Measurements from ENCODE around the gene IDNK.

The IDNK gene

DNA sequence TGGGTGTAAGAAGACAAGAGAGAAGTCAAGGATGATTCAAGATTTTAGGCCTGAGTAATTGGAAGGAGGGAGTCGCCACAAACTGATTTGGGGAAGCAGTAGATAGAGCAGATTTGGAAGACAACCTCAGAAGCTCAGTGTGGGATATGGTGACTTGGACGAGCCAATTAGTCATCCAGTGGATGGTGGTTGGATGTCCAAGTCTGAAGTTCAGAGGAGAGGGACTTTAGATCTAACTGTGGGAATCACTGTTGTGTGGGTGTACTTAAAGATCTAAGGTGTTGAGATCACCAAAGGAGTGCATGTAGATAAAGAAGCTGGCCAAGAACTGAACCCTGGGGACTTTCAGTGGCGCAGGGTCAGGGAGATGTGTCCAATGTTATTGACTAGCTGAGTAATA lies 2.2 kb downstream of the IDNK start:
- 0 out of 2 replicates have a peak, but pooled peaks cover 3% of the 10 kb centered on the region for H3K79me2 ChIP-seq (ENCODE audit: low read length)
- peaks cover 12% of the 10 kb centered on the region for H3F3A ChIP-seq (ENCODE audit: insufficient read depth, low read length)
- peaks cover 9% of the 10 kb centered on the region for H3K4me1 ChIP-seq (ENCODE audit: low read length)
- H3K4me2 ChIP-seq (ENCODE audit: low read depth, low read length), result no peak overlapping the region
- H3K4me3 ChIP-seq (ENCODE audit: low read length), result no peak overlapping the region
- no peak overlapping the region for H3K9ac ChIP-seq (ENCODE audit: low read length)
- H3K9me2 ChIP-seq (replicated peaks; ENCODE audit: insufficient read depth, low read length), result no peaks in the 10 kb centered on the region
- no peak for DNase-seq
- no peaks in the 10 kb centered on the region for H4K20me1 ChIP-seq (ENCODE audit: insufficient read depth, low read length)
- TF ChIP-seq, protein P1, sequence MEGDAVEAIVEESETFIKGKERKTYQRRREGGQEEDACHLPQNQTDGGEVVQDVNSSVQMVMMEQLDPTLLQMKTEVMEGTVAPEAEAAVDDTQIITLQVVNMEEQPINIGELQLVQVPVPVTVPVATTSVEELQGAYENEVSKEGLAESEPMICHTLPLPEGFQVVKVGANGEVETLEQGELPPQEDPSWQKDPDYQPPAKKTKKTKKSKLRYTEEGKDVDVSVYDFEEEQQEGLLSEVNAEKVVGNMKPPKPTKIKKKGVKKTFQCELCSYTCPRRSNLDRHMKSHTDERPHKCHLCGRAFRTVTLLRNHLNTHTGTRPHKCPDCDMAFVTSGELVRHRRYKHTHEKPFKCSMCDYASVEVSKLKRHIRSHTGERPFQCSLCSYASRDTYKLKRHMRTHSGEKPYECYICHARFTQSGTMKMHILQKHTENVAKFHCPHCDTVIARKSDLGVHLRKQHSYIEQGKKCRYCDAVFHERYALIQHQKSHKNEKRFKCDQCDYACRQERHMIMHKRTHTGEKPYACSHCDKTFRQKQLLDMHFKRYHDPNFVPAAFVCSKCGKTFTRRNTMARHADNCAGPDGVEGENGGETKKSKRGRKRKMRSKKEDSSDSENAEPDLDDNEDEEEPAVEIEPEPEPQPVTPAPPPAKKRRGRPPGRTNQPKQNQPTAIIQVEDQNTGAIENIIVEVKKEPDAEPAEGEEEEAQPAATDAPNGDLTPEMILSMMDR (IDR thresholded peaks at IDR 0.05; ENCODE audit: low read length), result no peak
- TF ChIP-seq EZH2 (optimal IDR thresholded peaks at IDR 0.05; ENCODE audit: low read depth, low read length) (no peak), EZH2phosphoT487 (IDR thresholded peaks at IDR 0.05; ENCODE audit: low read length) (no peak)
- no peaks in the 10 kb centered on the region for H3K27me3 ChIP-seq (replicated peaks; ENCODE audit: insufficient read depth, low read length)
- no peak overlapping the region for H3K27ac ChIP-seq (ENCODE audit: low read length)
- no peaks in the 10 kb centered on the region for H3K9me3 ChIP-seq (replicated peaks; ENCODE audit: insufficient read depth, low read length)
- no peaks in the 10 kb centered on the region for H3K36me3 ChIP-seq (replicated peaks; ENCODE audit: insufficient read depth, low read length)
- H2AFZ ChIP-seq (ENCODE audit: low read length), result no peak overlapping the region

DNA sequence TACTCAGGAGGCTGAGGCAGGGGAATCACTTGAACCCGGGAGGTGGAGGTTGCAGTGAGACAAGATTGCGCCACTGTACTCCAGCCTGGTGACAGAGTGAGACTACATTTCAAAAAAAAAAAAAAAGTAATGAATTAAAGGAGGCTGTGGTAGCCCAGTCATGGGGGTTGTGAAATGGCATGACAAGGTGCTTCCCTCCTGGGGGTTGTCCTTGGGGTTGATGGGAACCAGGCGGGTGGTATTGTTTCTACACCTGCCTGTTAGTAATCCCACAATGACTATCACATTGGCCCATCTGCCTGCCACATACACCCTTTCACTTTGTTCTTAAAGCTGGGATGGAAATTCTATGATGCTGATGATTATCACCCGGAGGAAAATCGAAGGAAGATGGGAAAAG lies 5.6 kb downstream of the IDNK start:
- Histone ChIP-seq H3K4me1 (ENCODE audit: low read length) (peaks cover 9% of the 10 kb centered on the region), H3K27me3 (replicated peaks; ENCODE audit: insufficient read depth, low read length) (no peaks in the 10 kb centered on the region), H3K4me2 (ENCODE audit: low read depth, low read length) (no peak overlapping the region), H2AFZ (ENCODE audit: low read length) (no peak overlapping the region), H3K27ac (ENCODE audit: low read length) (no peak overlapping the region), H3K9me2 (replicated peaks; ENCODE audit: insufficient read depth, low read length) (no peaks in the 10 kb centered on the region), H3K9me3 (replicated peaks; ENCODE audit: insufficient read depth, low read length) (no peaks in the 10 kb centered on the region), H3K4me3 (ENCODE audit: low read length) (no peak overlapping the region), H3F3A (ENCODE audit: insufficient read depth, low read length) (peaks cover 9% of the 10 kb centered on the region), H3K9ac (ENCODE audit: low read length) (no peak overlapping the region), H3K36me3 (replicated peaks; ENCODE audit: insufficient read depth, low read length) (no peaks in the 10 kb centered on the region), H3K79me2 (ENCODE audit: low read length) (0 out of 2 replicates have a peak, but pooled peaks cover 3% of the 10 kb centered on the region), H4K20me1 (ENCODE audit: insufficient read depth, low read length) (no peaks in the 10 kb centered on the region)
- DNase-seq, result no peak
- TF ChIP-seq EZH2 (optimal IDR thresholded peaks at IDR 0.05; ENCODE audit: low read depth, low read length), result no peak

DNA sequence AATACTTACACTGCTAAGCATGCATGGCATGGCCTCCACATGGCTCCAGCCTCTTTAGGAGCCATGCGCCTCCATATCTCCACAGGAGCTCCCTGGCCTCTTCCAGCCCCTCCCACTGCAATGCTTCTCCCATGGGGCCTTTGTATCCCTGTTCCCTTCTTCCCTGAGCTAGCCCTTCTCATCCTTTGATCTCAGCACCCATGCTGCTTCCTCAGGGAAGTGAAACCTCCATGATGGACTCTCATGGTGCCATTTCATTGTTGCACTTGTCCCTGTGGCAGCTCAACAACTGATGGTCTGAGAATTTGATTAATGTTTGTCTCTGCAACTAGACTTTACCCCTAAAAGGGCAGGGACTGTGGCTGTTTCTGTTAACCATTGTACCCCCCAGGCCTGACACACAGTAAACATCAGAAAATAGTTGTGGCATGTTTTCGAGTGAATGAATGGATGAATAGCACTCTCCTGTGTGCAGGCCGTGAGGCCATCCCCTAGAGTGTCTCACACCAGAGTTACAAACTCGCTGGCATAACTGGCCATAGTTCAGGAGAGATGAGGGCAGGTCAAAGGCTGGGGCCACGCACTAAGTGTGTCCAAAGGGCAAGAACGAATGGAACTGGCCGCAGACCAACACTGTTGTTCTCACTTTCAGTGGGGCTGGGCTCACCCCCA lies 6.6 kb downstream of the IDNK start:
- Histone ChIP-seq H3K27ac (ENCODE audit: low read length) (no peak overlapping the region), H3K4me3 (ENCODE audit: low read length) (no peak overlapping the region), H2AFZ (ENCODE audit: low read length) (no peak overlapping the region), H3K9me3 (replicated peaks; ENCODE audit: insufficient read depth, low read length) (no peaks in the 10 kb centered on the region), H3K36me3 (replicated peaks; ENCODE audit: insufficient read depth, low read length) (no peaks in the 10 kb centered on the region), H3K27me3 (replicated peaks; ENCODE audit: insufficient read depth, low read length) (no peaks in the 10 kb centered on the region), H3K9ac (ENCODE audit: low read length) (no peak overlapping the region), H3K9me2 (replicated peaks; ENCODE audit: insufficient read depth, low read length) (no peaks in the 10 kb centered on the region), H3K4me2 (ENCODE audit: low read depth, low read length) (no peak overlapping the region), H4K20me1 (ENCODE audit: insufficient read depth, low read length) (no peaks in the 10 kb centered on the region), H3K4me1 (ENCODE audit: low read length) (no peaks in the 10 kb centered on the region; the same call in 1 of the 2 replicates), H3F3A (ENCODE audit: insufficient read depth, low read length) (no peaks in the 10 kb centered on the region), H3K79me2 (ENCODE audit: low read length) (no peaks in the 10 kb centered on the region)
- DNase-seq, result no peak
- TF ChIP-seq, protein P1 (IDR thresholded peaks at IDR 0.05; ENCODE audit: low read length), result no peak
- TF ChIP-seq EZH2phosphoT487 (IDR thresholded peaks at IDR 0.05; ENCODE audit: low read length) (no peak), EZH2 (optimal IDR thresholded peaks at IDR 0.05; ENCODE audit: low read depth, low read length) (no peak)

DNA sequence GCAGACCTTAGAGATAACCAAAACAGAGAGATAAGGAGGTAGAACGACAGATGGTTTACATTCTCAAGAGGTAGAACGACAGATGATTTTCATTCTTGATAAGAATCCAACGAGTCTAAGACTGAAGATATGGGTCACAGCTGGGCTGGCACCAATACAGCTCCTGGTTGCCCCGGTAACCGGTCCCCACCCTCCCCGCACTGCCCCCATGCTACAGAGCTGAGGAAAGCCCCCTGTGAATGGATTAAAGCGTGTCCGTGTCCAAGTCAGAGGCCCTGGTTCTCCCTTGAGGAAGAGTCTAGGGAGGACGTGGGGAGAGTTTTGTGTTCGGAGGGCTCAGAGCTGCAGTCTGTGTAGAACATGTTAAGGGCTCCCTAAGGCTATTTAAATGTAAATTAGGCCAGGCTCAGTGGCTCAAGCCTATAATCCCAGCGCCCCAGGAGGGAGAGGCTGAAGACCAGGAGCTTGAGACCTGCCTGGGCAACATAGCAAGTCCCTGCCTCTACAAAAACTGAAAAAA lies 8.1 kb downstream of the IDNK start:
- no peaks in the 10 kb centered on the region for H3F3A ChIP-seq (ENCODE audit: insufficient read depth, low read length)
- H2AFZ ChIP-seq (ENCODE audit: low read length), result no peak overlapping the region
- H3K9me3 ChIP-seq (replicated peaks; ENCODE audit: insufficient read depth, low read length), result no peaks in the 10 kb centered on the region
- no peaks in the 10 kb centered on the region for H3K4me1 ChIP-seq (ENCODE audit: low read length)
- no peak overlapping the region for H3K4me2 ChIP-seq (ENCODE audit: low read depth, low read length)
- no peak overlapping the region for H3K4me3 ChIP-seq (ENCODE audit: low read length)
- no peaks in the 10 kb centered on the region for H3K36me3 ChIP-seq (replicated peaks; ENCODE audit: insufficient read depth, low read length)
- DNase-seq, result no peak
- H3K27me3 ChIP-seq (replicated peaks; ENCODE audit: insufficient read depth, low read length), result no peaks in the 10 kb centered on the region
- H3K79me2 ChIP-seq (ENCODE audit: low read length), result no peaks in the 10 kb centered on the region
- TF ChIP-seq, protein P1 (IDR thresholded peaks at IDR 0.05; ENCODE audit: low read length), result no peak
- TF ChIP-seq EZH2 (optimal IDR thresholded peaks at IDR 0.05; ENCODE audit: low read depth, low read length), result no peak
- TF ChIP-seq EZH2phosphoT487 (IDR thresholded peaks at IDR 0.05; ENCODE audit: low read length), result no peak
- no peaks in the 10 kb centered on the region for H3K9me2 ChIP-seq (replicated peaks; ENCODE audit: insufficient read depth, low read length)
- H4K20me1 ChIP-seq (ENCODE audit: insufficient read depth, low read length), result no peaks in the 10 kb centered on the region
- no peak overlapping the region for H3K9ac ChIP-seq (ENCODE audit: low read length)
- no peak overlapping the region for H3K27ac ChIP-seq (ENCODE audit: low read length)
